ENCODE measurements around the gene ANLN.
A peak's percentile ranks its signal among the peaks of the same experiment; 100 is the strongest.
"Not testable (repeated sequence)": the region's sequence is repeated elsewhere in the genome, so short reads cannot be mapped to it uniquely, and the experiment has no call there.

ANLN gene, protein sequence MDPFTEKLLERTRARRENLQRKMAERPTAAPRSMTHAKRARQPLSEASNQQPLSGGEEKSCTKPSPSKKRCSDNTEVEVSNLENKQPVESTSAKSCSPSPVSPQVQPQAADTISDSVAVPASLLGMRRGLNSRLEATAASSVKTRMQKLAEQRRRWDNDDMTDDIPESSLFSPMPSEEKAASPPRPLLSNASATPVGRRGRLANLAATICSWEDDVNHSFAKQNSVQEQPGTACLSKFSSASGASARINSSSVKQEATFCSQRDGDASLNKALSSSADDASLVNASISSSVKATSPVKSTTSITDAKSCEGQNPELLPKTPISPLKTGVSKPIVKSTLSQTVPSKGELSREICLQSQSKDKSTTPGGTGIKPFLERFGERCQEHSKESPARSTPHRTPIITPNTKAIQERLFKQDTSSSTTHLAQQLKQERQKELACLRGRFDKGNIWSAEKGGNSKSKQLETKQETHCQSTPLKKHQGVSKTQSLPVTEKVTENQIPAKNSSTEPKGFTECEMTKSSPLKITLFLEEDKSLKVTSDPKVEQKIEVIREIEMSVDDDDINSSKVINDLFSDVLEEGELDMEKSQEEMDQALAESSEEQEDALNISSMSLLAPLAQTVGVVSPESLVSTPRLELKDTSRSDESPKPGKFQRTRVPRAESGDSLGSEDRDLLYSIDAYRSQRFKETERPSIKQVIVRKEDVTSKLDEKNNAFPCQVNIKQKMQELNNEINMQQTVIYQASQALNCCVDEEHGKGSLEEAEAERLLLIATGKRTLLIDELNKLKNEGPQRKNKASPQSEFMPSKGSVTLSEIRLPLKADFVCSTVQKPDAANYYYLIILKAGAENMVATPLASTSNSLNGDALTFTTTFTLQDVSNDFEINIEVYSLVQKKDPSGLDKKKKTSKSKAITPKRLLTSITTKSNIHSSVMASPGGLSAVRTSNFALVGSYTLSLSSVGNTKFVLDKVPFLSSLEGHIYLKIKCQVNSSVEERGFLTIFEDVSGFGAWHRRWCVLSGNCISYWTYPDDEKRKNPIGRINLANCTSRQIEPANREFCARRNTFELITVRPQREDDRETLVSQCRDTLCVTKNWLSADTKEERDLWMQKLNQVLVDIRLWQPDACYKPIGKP

DNA sequence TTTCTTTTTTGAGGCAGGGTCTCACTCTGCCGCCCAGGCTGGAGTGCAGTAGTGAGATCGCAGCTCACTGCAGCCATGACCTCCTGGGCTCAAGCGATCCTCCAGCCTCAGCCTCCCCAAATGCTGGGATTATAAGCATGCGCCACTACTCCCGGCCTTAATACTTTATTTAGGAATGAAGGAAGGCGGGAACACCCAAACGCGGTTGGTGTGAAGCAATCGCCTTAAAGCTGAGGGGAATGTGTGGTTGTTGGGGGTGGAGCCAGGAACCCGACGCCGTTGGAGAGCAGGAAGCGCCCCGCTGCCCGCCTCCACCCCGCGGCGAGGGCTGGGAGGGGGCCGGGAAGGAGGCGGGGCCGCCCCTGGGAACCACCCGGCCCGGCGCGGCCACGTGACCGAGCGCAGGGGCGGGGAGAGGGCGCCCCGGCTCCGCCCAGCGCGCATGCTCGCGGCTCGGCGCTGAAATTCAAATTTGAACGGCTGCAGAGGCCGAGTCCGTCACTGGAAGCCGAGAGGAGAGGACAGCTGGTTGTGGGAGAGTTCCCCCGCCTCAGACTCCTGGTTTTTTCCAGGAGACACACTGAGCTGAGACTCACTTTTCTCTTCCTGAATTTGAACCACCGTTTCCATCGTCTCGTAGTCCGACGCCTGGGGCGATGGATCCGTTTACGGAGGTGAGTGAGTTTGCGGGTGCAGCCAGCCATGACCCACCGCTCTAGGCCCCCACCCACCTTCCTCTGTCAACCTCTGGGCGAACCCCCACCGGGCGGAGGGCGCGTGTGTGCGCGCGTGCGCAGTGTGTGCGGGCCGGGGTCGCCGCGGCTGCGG is at the start of gene ANLN:
TSS of gene ANLN (plus strand) at position 492 of the 828 bp plus-strand sequence. CDS start at position 657, 165 bp downstream.
- DNase-seq, result peak; percentile 82 to 87

DNA sequence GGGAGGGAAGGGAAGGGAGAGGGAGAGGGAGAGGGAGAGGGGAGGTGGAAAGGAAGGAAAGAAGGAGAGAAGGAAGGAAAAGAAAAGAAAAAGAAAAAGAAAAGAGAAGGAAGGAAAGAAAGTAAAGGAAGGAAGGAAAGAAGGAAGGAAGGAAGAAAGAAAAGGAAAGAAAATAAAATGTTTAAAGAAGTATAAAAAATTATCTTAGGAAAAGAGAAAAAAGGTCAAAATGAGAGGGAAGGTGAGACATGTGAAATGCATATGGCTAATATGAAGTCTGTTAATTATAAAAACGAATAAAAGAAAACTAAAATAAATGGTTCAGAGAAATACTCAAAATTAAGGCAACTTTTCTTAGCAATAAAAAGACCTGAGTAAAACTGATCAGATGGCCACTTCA is 46.1 kb upstream of the ANLN start:
- no peak for DNase-seq

DNA sequence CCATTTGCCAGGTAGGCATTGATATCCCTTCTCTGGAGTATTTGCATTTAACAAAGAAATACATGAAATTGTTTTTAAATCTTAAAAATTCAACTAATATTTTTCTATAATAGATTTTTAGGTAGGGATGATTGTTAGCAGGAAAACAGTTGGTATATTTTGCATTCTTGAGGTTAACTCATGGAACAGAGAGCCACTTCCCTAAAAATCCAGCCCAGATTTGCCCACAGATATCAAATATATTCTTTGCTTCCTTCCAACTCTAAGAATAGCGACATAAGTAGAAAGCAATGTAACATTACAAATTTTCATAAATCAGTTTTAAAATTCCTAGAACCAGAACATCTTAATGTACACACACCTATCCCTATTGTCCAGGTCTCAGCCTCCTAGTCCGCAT is 45.0 kb upstream of the ANLN start:
- no peak for DNase-seq

DNA sequence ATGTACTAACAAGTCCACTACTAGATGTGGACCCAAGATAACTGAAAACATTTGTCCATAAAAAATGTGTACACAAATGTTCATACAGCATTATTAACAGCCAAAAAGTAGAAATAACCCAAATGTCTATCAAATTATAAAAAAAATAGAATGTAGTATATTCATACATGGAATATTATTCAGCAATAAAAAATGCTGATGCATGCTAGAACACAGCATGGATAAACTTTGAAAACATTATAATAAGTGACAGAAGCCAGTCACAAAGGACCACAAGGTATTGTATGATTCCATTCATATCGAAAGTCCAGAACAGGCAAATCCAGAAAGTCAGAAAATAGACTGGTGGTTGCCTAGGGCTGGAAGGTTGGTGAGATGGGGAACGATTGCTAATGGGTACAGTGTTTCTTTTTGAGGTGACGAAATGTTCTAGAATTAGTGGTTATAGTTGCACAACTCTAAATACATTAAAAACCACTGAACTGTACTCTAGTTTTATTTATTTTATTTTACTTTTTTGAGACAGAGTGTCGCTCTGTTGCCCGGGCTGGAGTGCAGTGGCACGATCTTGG is 43.3 kb upstream of the ANLN start:
- DNase-seq, result no peak

DNA sequence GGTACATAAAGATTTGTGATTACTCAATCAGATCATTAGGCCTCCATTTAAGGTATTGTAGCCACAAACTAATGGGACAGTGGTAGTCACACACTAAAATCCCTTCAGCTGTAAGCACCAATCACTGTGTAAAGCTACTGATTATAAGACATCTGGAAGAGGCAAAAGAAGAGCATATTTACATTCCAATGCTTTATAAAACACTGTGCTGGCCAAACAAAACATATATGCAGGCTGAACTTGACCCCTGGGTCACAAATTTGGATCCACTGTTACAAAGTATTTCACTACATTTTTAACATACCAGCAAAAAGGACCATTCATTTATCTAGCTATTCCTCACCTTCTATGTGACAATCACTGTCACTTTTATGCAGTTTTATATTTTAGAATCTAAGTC is 41.4 kb upstream of the ANLN start:
- no peak for DNase-seq

DNA sequence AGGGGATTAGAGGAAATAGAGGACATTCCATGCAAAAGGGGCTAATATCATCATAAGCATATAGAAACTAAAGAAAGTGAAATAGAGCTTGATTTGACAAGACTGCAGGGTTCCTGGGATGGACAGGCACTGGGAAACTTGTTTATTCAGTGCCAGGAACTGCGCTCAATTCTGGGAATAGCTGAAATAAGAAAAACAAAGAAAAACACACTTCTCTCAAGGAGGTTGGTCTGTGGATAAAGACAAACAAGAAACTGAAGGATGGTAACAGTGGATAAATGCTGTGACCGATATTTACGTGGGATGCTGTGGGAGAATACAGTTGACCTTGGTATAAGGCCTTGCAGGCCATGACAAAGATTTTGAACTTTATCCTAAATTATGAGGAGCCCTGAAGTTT is 40.9 kb upstream of the ANLN start:
- no peak for DNase-seq

DNA sequence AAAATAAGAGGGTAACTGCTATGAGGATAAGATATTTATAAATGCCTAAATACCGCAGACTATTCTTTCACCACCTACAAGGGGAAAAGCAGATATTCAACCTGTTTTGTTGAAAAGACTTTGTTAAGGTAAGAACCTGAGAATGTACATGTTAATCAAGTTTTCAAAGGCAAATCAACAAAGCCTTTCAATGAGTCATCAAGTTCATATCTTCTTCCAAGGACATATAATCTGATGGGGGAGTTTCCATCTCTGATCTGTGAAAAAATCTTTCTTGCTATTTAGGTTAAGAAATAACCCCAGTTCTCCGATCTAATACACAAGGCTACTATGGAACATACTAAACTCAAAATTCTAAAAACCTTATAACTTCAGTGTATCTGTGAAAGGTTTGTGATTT is 40.0 kb upstream of the ANLN start:
- no peak for DNase-seq

DNA sequence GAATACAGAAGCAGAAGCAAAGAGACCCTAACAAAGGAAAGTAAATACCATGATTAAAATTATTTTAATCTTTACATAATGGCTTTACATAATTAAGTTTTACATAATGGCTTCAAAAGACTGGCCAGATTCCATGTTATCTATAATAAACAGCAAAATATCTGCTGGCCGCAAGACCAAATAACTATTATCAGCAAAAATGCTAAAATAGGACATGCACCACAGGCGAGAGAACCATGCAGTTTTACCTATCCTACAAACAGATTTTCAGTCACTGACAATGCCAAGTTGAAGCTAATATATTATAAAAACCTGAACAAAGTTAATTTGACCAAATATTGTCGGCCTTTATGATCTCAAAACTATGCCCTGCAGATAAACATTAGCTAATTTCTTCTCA is 34.2 kb upstream of the ANLN start:
- DNase-seq, result no peak

DNA sequence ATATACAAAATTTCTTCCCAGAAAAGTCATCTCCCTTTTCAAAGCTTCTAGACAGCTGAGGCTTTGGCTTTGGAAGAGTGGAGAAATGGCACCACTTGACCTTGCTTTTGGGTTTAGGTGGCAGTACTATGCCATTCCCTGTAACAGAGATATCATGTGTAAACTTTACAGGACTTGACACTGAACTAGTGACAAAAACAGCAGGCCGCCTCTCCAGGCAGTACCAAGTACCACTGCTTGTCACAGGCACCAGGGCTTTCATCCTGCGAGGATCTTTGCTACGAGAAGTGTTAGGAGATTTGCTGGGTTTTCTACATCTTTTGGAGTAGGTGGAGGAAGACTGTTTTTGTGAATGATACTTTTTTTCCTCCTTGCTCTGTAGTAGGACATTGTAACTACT is 32.6 kb upstream of the ANLN start:
- DNase-seq, result no peak

DNA sequence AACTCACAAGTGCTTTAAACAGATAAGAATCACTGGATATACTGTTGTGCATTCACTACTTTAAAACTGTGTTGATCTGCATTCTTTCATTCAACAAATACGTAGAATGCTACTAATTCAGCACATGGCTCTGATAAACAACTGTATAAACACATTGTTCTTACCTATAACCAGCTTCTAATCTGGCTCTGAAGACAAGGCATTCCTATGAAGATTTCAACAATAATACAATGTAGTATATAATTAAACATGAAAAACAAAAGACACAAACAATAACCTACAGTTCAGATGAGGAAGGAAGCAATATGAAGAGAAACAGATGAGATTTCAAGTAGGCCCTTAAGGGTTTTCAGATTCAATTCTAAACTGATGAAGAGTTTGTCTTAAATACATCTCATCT is 31.1 kb upstream of the ANLN start:
- no peak for DNase-seq

DNA sequence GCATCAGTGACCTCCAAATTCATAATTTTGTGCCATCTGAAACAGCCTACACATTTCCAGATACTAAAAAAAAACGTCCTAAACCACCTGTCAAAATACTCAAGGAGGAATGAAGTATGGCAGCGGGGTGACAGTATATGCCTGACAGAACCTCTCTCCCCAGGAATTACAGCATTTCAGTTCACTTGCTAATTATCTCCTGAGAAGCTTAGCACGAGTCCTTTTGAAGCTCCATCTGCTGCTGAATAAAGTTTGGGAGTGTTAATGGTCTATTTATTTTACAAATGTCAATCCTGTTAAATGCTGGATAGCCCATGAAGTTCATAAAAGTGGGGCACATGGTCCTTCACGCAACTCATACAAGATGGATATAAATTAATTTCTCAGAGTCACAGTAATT is 29.4 kb upstream of the ANLN start:
- no peak for DNase-seq

DNA sequence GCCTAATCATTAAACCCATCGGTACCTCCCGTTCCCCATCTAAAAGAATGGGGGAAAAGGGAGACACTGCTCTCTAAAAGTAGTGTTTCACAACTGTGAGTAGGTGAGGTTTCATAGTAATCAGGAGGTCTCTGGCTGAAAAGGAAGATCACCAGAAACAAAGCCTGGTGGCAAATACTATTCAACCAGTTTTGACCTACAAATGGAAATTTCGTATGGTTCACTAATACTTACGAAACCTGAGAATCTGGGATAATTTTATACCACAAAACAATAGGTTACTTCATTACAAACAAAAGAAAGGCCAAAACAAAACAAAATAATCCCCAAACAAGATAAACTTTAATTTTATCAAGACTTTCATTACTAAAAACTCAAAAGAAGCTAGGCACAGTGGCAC is 28.4 kb upstream of the ANLN start:
- no peak for DNase-seq

DNA sequence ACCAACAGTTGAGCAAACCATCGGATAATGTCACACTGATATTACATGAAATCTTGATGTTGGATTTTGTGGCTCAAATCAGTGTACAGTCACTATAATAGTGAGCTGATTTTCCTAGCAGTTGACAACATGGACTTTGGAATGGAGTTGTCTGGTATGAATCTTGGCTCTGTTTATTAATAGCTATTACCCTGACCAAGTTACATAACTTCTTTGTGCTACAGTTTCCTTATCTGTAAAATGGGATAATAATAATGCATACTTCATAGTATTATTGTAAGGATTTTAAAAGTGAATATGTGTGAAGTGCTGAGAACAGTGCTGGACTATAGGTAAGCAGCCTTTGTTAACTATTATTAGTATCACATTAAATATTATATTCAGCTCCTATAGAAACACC is 26.1 kb upstream of the ANLN start:
- DNase-seq, result no peak

DNA sequence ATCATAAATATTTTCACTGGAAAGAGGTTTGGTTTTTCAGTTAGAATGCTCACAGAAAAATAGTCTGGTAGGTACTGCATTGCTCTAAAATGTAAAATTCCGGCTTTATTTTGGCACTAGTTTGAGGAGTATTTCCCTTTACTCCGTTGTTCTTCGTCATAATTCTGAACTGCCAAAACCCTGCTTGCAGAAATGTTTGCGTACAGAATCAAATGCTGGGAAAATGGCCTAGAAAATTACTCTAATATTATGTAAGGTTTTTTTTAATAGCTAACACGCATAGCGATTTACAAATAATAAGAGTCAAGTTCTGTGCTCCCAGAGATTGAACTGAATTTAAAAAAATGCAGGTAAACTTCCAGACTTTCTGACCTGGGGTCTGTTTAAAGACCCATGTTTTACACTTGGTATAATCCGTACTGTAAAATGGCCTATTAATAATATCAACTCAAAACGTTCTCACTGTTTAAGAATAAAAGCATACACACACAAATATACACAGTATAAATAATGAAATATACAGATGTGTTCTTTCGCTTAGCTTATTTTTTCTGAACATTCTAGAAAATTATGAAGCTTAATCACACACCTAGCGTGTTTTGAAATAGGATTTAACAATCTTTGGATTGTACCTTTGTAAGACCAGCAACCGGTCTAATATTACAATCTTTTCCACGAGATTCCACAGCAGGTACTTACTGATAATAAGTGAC is 23.5 kb upstream of the ANLN start:
- no peak for DNase-seq

DNA sequence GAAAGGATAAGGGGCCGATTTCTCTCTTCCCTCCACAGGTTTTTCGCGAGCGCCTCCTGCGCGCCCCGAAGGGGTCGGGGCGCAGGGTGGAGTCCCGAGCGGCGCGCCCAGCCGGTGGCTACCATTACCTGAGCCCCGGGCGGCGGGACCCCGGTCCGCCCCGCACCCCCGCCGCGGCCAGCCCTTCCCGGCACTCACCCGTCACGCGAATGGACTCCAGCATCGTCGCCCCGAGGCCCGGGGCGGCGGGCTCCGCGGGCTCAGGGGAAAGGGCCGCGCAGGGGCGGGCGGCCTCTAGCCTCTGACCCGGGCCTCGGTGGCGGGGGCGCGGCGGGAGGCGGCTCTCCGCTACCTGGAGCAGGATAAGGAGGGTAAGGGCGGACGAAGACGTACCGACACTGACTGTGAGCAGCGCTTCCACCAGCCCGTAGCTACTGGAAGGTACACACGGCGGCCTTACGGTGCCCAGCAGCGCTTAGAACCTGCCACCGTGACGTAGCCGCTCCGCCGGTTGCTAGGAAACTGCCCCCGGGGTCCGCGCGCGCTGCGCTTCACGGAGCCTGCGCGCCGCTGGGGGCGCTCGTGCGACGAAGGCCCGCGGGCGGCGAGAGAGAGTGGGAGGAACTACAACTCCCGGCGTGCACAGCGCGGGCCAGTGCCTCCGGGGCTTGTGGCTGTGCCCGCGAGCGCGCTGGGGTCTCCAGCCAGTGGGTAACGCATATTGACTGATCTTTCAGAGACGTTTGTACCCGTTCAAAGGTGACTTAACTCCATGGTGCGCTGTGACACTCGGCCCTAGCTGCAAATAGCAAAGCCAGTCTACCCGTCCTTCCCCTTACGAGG is 22.7 kb upstream of the ANLN start:
- DNase-seq, result peak; percentile 93 to 94

DNA sequence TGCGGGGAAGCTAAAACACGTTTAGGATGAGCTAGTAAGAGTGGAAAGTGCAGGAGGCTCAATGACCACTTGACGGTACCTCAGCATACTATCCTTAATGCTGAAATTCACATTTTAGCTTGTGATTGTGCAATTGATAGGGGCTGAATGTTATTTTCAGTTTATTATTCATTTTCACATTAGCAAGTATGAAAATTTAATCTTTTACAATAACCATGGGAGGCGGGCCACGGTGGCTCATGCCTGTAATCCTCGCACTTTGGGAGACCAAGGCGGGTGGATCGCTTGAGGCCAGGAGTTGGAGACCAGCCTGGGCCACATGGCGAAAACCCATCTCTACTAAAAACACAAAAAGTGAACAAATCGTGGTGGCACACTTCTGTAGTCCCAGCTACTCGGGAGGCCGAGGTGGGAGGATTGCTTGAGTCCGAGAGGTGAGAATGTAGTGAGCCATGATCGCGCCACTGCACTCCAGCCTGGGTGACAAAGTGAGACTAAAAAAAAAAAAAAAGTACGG is 22.0 kb upstream of the ANLN start:
- no peak for DNase-seq

DNA sequence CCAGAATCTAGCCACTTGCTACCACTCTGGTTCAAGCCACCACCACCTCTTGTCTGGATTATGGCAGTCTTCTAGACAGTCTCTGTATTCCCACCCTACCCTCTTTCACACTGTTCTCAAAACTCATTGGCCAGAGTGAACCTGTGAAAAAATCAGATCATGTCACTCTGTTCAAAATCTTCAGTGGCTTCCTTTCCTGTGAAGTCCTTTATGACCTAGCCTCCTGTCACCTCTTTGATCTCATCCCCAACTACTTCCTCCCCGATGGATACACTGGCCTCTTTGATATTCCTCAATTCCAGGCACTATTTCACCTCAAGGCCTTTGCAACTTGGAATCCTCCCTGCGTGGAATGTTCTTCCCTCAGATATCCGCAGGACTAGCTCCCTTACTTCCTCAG is 21.2 kb upstream of the ANLN start:
- DNase-seq, result no peak

DNA sequence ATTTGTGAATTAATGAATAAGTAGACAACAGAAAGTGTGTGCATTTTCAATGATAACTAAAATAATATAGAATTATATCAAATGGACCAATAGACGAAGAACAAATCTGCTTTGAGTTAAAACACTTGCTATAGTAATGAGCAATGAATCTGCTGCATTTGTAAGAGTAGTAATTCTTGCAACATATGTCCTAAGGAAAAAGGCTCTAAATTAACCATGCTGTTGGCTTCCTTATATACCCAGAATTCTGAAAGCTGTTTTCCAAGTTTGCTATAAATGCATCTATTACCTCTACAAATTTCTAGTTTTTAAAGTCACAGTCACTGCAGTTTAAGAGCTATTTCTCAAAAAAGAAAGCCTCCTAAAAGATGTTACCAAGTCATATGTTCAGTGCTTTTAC is 20.5 kb upstream of the ANLN start:
- no peak for DNase-seq

DNA sequence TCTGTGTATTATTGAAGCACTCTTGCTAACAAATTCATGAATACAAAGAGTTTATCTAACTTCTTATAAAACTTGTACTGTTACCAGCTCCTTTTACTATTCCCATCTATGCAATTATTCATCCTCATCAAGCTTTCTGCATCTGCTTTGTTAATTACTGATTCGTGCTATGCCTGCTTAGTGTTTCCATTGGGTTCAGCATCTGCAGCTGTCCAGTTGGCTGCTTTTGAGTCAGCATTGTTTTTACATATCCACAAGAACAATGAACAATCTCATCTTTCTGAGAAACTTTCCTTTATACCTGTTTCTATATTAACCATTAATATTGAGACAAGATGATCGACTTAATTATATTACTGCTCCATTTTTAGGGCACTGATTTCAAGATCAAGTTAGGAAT is 19.6 kb upstream of the ANLN start:
- DNase-seq, result no peak

DNA sequence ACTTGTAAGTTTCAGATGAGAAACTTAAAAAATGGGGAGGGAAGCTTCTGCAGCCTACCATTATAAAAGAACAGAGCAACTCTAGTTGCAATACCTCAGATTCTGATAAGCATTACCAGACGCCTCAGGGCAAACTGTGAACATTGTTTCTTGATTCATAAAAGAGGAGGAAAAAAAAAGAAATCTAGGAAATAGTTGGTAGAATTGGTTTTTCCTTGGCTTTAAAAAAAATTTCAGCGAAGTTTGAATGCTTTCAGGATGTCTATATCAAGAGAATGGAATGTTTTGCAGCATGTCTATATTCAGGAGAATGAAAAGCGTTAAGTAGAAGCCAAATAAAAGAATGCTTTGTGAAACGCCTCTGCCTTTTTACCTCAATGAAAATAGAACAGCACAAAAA is 17.5 kb upstream of the ANLN start:
- DNase-seq, result no peak

DNA sequence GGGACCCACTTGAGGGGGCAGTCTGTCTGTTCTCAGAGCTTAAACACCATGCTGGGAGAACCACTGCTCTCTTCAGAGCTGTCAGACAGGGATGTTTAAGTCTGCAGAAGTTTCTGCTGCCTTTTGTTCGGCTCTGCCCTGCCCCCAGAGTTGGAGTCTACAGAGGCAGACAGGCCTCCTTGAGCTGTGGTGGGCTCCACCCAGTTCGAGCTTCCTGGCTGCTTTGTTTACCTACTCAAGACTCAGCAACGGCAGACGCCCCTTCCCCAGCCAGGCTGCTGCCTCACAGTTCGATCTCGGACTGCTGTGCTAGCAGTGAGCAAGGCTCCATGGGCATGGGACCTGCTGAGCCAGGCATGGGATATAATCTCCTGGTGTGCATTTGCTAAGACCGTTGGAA is 11.1 kb upstream of the ANLN start:
- not testable (repeated sequence) for DNase-seq

Data from CD4-positive, alpha-beta T cell treated with Interleukin-4 for 1 hour (primary cell).